Stimulated activated CD8-positive, alpha-beta memory T cell treated with anti-CD3 and anti-CD28 coated beads, Interleukin-2, amount 100 ng/mL, for 1 hour (primary cell): ENCODE data around the gene TEK.
"Not testable (repeated sequence)": the region's sequence is repeated elsewhere in the genome, so short reads cannot be mapped to it uniquely, and the experiment has no call there.

Experiments used
- DNase-seq, 2 donors: peaks; one replicate each; pipeline ENCODE4 v3.0.0-alpha.2; 2020; ENCODE audit warnings: low read depth in 2 of 2

Gene TEK

GRCh38 chr9:27227192-27227591 is 118.2 kb downstream of the TEK start:
- DNase-seq, result no peak

GRCh38 chr9:27239648-27240047 is 130.6 kb downstream of the TEK start:
- DNase-seq, result not testable (repeated sequence)

- DNase-seq, result no peak
Observed at GRCh38 chr9:27247756-27248155, 138.7 kb downstream of the TEK start.

GRCh38 chr9:27248702-27249101 is 139.7 kb downstream of the TEK start:
- DNase-seq, result no peak

DNA sequence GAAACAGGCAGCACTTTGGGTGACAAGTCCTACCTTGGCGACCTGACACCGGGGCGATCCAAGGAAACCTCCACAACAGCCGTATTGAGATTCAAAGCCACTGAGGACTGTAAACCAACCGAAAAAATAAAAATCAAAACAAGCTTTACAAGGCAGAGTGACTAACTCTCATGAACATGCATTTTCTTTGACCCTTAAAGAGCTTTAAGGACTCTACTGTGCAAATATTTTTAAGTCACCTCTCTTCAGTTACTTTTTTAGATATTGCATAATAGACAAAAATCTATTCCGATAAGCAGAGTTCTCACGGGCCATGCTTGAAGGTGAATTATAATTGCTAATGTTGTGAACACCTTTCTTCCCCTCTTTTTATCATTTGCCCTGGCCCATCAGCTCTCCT is 149.6 kb downstream of the TEK start:
- DNase-seq, result no peak

- DNase-seq, result no peak
Observed at GRCh38 chr9:27260789-27261516, 151.9 kb downstream of the TEK start.

- DNase-seq, result no peak
Observed at GRCh38 chr9:27261517-27262211, 152.6 kb downstream of the TEK start.

DNA sequence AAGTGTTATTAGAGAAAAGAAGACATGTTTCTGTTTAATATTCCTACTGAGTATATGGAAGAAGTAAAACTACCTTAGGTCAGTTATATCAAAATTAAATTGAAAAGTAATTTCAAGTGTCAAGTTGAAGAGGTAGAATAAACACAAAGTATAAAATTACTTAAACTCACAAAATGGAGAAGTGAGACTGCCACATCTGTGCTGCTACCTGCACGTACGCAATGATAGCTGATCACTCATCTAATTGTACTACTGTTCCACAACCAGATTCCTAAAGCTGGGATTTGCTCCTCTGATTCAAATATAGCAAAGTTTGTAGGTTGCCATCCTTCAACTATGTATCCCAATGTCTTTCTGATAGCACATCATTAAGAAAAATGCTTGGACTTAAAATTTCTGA is 163.1 kb downstream of the TEK start:
- DNase-seq, result no peak

DNA sequence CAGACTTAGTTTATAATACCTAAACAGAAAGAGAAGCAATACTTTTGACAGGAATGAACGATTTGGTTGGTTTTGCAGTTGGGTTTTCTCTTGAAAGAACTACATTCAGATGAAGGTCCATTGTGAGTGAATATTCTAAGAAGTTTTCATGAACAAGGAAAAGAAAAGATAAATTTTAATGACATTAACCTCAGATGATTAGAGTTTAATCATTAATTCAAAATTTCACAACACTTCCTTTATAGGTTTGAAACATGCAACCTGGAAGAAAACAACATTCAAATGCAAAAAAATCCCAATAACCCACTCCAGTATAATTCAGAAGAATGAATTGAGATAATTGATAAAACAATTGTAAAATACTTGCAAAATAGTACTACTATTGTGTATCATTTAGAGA is 164.2 kb downstream of the TEK start:
- DNase-seq, result no peak

GRCh38 chr9:27276193-27277030 is 167.4 kb downstream of the TEK start:
- DNase-seq, result no peak

DNA sequence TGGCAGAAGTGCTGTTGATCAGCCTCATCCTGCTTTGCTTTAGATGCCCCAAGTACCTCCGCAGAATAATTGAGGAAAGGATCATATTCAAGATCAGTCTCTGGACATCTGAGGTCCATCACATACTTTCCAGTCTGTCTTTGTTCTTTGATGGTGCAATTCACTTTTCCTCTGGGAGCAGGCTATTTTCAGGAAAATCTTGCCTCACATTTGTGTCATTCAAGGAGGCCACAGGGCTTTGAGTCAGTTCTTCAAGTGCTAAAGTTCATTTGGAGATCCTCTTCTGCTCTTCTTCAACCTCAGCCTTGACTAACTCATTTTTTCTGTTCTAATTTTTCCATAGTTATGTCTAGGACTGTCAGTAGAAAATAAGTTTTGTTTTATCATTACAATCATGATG is 169.3 kb downstream of the TEK start:
- DNase-seq, result no peak

- no peak for DNase-seq
Observed at GRCh38 chr9:27279611-27280010, 170.6 kb downstream of the TEK start.
